Mammary epithelial cell (primary cell): Measurements from ENCODE around the gene WIZ.

ENCODE experiments used
- EZH2 ChIP-seq: IDR thresholded peaks from 2 replicates; pipeline ENCODE4 v1.6.1; 2012; ENCODE audit warnings: low read length, inconsistent platforms, borderline replicate concordance
- TF ChIP-seq, protein P1 (sequence below), 2 donors: IDR thresholded peaks in 1 of 2; conservative IDR thresholded peaks in 1 of 2; 2 replicates each; pipeline ENCODE4 v1.5.1; 2011 to 2012; ENCODE audit warnings: inconsistent platforms in 2 of 2, low read length in 2 of 2, mild to moderate bottlenecking in 2 of 2, control low read depth in 1 of 2, low read depth in 1 of 2; ENCODE audit not compliant: insufficient read depth in 1 of 2; ENCODE audit errors: extremely low read depth in 1 of 2

DNA sequence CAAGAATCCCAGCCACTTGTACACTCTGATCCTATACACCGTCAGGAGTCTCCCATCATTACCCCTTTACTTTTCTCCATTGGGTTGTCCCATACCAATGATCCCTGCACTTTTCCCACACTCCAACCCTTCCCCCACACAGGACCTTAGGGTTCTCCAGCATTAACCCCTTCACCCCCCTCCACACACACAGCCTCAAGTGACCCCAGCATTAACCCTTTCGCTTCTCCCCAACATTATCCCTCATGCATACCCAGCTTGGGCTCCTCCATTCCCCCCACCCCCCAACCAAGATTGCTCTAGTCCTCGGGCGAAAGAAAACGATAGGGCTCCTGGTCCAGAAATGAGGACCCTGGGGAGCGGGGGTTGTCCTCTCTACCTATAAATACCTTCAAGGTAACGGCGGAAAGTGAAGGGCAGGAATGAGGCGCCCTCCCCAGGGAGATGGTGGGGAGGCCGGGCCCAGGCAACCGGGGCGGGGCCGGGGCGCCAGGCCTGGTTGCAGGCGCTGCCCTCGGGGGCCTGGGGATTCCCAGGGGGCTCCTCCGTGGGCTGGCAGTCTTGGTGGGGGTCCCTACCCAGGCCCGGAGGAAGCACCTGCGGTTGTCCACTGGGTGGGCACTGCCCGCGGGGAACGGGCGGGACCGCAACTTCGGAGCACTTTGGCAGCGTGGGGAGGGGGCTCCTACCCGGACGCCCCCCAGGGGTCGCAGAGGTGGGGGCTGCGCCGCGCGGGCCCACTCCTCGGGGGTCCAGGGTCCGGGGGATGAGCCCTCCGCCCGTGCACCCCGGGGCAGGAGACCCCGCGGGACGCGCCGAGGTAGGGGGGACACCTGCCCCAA lies 757 bp downstream of the WIZ start:
- TF ChIP-seq, protein P1, sequence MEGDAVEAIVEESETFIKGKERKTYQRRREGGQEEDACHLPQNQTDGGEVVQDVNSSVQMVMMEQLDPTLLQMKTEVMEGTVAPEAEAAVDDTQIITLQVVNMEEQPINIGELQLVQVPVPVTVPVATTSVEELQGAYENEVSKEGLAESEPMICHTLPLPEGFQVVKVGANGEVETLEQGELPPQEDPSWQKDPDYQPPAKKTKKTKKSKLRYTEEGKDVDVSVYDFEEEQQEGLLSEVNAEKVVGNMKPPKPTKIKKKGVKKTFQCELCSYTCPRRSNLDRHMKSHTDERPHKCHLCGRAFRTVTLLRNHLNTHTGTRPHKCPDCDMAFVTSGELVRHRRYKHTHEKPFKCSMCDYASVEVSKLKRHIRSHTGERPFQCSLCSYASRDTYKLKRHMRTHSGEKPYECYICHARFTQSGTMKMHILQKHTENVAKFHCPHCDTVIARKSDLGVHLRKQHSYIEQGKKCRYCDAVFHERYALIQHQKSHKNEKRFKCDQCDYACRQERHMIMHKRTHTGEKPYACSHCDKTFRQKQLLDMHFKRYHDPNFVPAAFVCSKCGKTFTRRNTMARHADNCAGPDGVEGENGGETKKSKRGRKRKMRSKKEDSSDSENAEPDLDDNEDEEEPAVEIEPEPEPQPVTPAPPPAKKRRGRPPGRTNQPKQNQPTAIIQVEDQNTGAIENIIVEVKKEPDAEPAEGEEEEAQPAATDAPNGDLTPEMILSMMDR (conservative IDR thresholded peaks at IDR 0.05 in 1 of 2, IDR thresholded peaks at IDR 0.05 in 1 of 2; ENCODE audit: extremely low read depth in 1 of 2, insufficient read depth in 1 of 2, low read depth in 1 of 2, low read length in 2 of 2) = no peak
- TF ChIP-seq EZH2 = no peak
